Fibroblast of mammary gland (primary cell): ENCODE data around the gene PPP3CA.

Source experiments
- DNase-seq: peaks from one replicate; pipeline ENCODE4 v3.0.0-alpha.2; 2010; ENCODE audit warnings: low read depth
- H3K4me3 ChIP-seq: 2 replicates; pipeline ENCODE4 v1.5.1; 2011; ENCODE audit warnings: low read depth, mild to moderate bottlenecking, low read length, moderate library complexity; ENCODE audit not compliant: control insufficient read depth
- CTCF ChIP-seq: conservative IDR thresholded peaks from 2 replicates; pipeline ENCODE4 v1.5.1; 2011; ENCODE audit warnings: low read depth, low read length, inconsistent platforms; ENCODE audit not compliant: control insufficient read depth, insufficient read depth

The PPP3CA gene

GRCh38 chr4:101049549-101050001 is 297.8 kb downstream of the PPP3CA start:
- no peak for DNase-seq
- no peak overlapping the region for H3K4me3 ChIP-seq
- TF ChIP-seq CTCF, result no peak

- H3K4me3 ChIP-seq, result no peak overlapping the region
- TF ChIP-seq CTCF, result no peak
These were observed 302.6 kb downstream of the PPP3CA start for GRCh38 chr4:101044766-101045165.

GRCh38 chr4:101042847-101043246 is 304.5 kb downstream of the PPP3CA start:
- no peak for DNase-seq
- TF ChIP-seq CTCF, result no peak
- no peak overlapping the region for H3K4me3 ChIP-seq

More at GRCh38 chr4:101044766-101045165, 302.6 kb downstream of the PPP3CA start:
- no peak for DNase-seq

GRCh38 chr4:101040776-101041175 is 306.6 kb downstream of the PPP3CA start:
- DNase-seq, result no peak
- no peak for TF ChIP-seq CTCF
- no peak overlapping the region for H3K4me3 ChIP-seq

GRCh38 chr4:101039367-101039766 is 308.0 kb downstream of the PPP3CA start:
- no peak for TF ChIP-seq CTCF
- H3K4me3 ChIP-seq, result no peak overlapping the region
- no peak for DNase-seq

- DNase-seq, result no peak
- no peak overlapping the region for H3K4me3 ChIP-seq
- no peak for TF ChIP-seq CTCF
These were observed 309.4 kb downstream of the PPP3CA start for GRCh38 chr4:101037938-101038413.

- H3K4me3 ChIP-seq, result no peak overlapping the region
- TF ChIP-seq CTCF, result no peak
- no peak for DNase-seq
These were observed 310.1 kb downstream of the PPP3CA start for GRCh38 chr4:101037249-101037648.
